H9 (cell line): ENCODE results near the gene ADAM19. TPM values are rescaled to one million over a fixed set of nuclear protein-coding genes. Genes with fewer than 3 reads are reported as not detected.

Experiments
- DNase-seq: peaks from one replicate; pipeline ENCODE4 v3.0.0-alpha.2; 2017
- H2AFZ ChIP-seq: one replicate; pipeline ENCODE4 v1.6.1; 2013; ENCODE audit warnings: mild to moderate bottlenecking, low read length, control low read depth, moderate library complexity
- H2AK5ac ChIP-seq: 2 replicates; pipeline ENCODE4 v1.6.1; 2013; ENCODE audit warnings: low read length, control low read depth, mixed read lengths; ENCODE audit not compliant: insufficient read length
- H2BK120ac ChIP-seq: one replicate; pipeline ENCODE4 v1.6.1; 2013; ENCODE audit warnings: low read depth, mild to moderate bottlenecking, low read length, control low read depth, inconsistent platforms; ENCODE audit not compliant: poor library complexity, severe bottlenecking
- H2BK12ac ChIP-seq: 2 replicates; pipeline ENCODE4 v1.6.1; 2013; ENCODE audit warnings: low read length, control low read depth, mixed read lengths, low read depth; ENCODE audit not compliant: insufficient read length
- H2BK15ac ChIP-seq: 2 replicates; pipeline ENCODE4 v1.6.1; 2013; ENCODE audit warnings: low read depth, low read length, control low read depth
- H2BK20ac ChIP-seq: one replicate; pipeline ENCODE4 v1.6.1; 2013; ENCODE audit warnings: low read depth, mild to moderate bottlenecking, low read length, control low read depth, inconsistent platforms; ENCODE audit not compliant: poor library complexity, severe bottlenecking
- H2BK5ac ChIP-seq: 2 replicates; pipeline ENCODE4 v1.6.1; 2013; ENCODE audit warnings: low read length, control low read depth, mixed read lengths; ENCODE audit not compliant: insufficient read length
- H3K14ac ChIP-seq: 2 replicates; pipeline ENCODE4 v1.6.1; 2013; ENCODE audit warnings: low read length, control low read depth; ENCODE audit not compliant: insufficient read depth
- H3K18ac ChIP-seq: 2 replicates; pipeline ENCODE4 v1.6.1; 2013; ENCODE audit warnings: low read depth, mild to moderate bottlenecking, mixed read lengths, low read length, control low read depth; ENCODE audit not compliant: insufficient read length
- H3K23ac ChIP-seq: 2 replicates; pipeline ENCODE4 v1.6.1; 2013; ENCODE audit warnings: low read length, control low read depth, mixed read lengths, low read depth; ENCODE audit not compliant: insufficient read length
- H3K23me2 ChIP-seq: 2 replicates; pipeline ENCODE4 v1.6.1; 2013; ENCODE audit warnings: low read depth, mild to moderate bottlenecking, mixed read lengths, low read length, control low read depth; ENCODE audit not compliant: insufficient read length, poor library complexity, severe bottlenecking
- H3K27ac ChIP-seq: 2 replicates; pipeline ENCODE4 v1.5.1; 2013; ENCODE audit warnings: low read length, control low read depth, mixed read lengths, low read depth; ENCODE audit not compliant: insufficient read length
- H3K27me3 ChIP-seq: 2 replicates; pipeline ENCODE4 v1.6.1; 2013; ENCODE audit warnings: low read length, control low read depth, inconsistent platforms; ENCODE audit not compliant: insufficient read depth
- H3K4ac ChIP-seq: 2 replicates; pipeline ENCODE4 v1.6.1; 2013; ENCODE audit warnings: low read depth, mild to moderate bottlenecking, control low read depth, inconsistent platforms, low read length, moderate library complexity
- H3K4me1 ChIP-seq: 2 replicates; pipeline ENCODE4 v1.6.1; 2013; ENCODE audit warnings: low read length, control low read depth, inconsistent platforms; ENCODE audit not compliant: insufficient read depth
- H3K4me2 ChIP-seq: 2 replicates; pipeline ENCODE4 v1.6.1; 2013; ENCODE audit warnings: low read length, control low read depth, mixed read lengths; ENCODE audit not compliant: insufficient read length, insufficient read depth
- H3K56ac ChIP-seq: 2 replicates; pipeline ENCODE4 v1.6.1; 2013; ENCODE audit warnings: low read depth, mild to moderate bottlenecking, mixed read lengths, low read length, control low read depth; ENCODE audit not compliant: insufficient read length
- H3K79me1 ChIP-seq: 2 replicates; pipeline ENCODE4 v1.6.1; 2013; ENCODE audit warnings: low read depth, mild to moderate bottlenecking, moderate library complexity, low read length, control low read depth, inconsistent platforms; ENCODE audit not compliant: insufficient read depth, poor library complexity, severe bottlenecking
- H3K79me2 ChIP-seq: 2 replicates; pipeline ENCODE4 v1.6.1; 2013; ENCODE audit warnings: low read length, control low read depth, inconsistent platforms; ENCODE audit not compliant: insufficient read depth
- H3K9ac ChIP-seq: 2 replicates; pipeline ENCODE4 v1.6.1; 2013; ENCODE audit warnings: low read length, control low read depth, mixed read lengths; ENCODE audit not compliant: insufficient read length; ENCODE audit errors: extremely low read depth
- H3K9me3 ChIP-seq: one replicate; pipeline ENCODE4 v1.6.1; 2013; ENCODE audit warnings: low read depth, low read length, inconsistent platforms; ENCODE audit not compliant: control insufficient read depth
- H3T11ph ChIP-seq: one replicate; pipeline ENCODE4 v1.6.1; 2013; ENCODE audit warnings: mild to moderate bottlenecking, low read length, control low read depth, inconsistent platforms
- H4K20me1 ChIP-seq: one replicate; pipeline ENCODE4 v1.6.1; 2013; ENCODE audit not compliant: control insufficient read depth, insufficient read length, insufficient read depth
- H4K5ac ChIP-seq: 2 replicates; pipeline ENCODE4 v1.6.1; 2013; ENCODE audit warnings: low read depth, mild to moderate bottlenecking, mixed read lengths, low read length, control low read depth; ENCODE audit not compliant: insufficient read length
- H4K8ac ChIP-seq: replicated peaks from 2 replicates; pipeline ENCODE4 v1.6.1; 2013; ENCODE audit warnings: low read length, control low read depth, mixed read lengths, low read depth; ENCODE audit not compliant: insufficient read length
- H4K91ac ChIP-seq: 2 replicates; pipeline ENCODE4 v1.6.1; 2013; ENCODE audit warnings: low read depth, mild to moderate bottlenecking, moderate library complexity, mixed read lengths, low read length, control low read depth; ENCODE audit not compliant: insufficient read length
- H3K27ac Mint-ChIP-seq, 3 experiments: 2 replicates in 2 of 3; 3 replicates in 1 of 3; pipeline ENCODE4 v1.8.0; 2020 to 2021; ENCODE audit warnings: mixed read lengths in 3 of 3, mild to moderate bottlenecking in 1 of 3, moderate library complexity in 1 of 3
- H3K27me3 Mint-ChIP-seq: 2 replicates; pipeline ENCODE4 v1.8.0; 2021; ENCODE audit warnings: low read depth, mild to moderate bottlenecking, moderate library complexity, mixed read lengths
- H3K36me3 Mint-ChIP-seq, 3 experiments: 2 replicates in 2 of 3; 3 replicates in 1 of 3; pipeline ENCODE4 v1.8.0; 2020 to 2021; ENCODE audit warnings: low read depth in 3 of 3, mixed read lengths in 3 of 3; ENCODE audit not compliant: insufficient read depth in 1 of 3
- H3K4me1 Mint-ChIP-seq, 2 experiments: 2 replicates each; pipeline ENCODE4 v1.8.0; 2020; ENCODE audit warnings: mixed read lengths in 2 of 2
- H3K4me3 Mint-ChIP-seq, 2 experiments: 2 replicates in 1 of 2; 3 replicates in 1 of 2; pipeline ENCODE4 v1.8.0; 2020 to 2021; ENCODE audit warnings: mild to moderate bottlenecking in 2 of 2, mixed read lengths in 2 of 2, moderate library complexity in 1 of 2
- H3K9me3 Mint-ChIP-seq, 2 experiments: 2 replicates in 1 of 2; 3 replicates in 1 of 2; pipeline ENCODE4 v1.8.0; 2020; ENCODE audit warnings: mild to moderate bottlenecking in 2 of 2, mixed read lengths in 2 of 2, moderate library complexity in 1 of 2
- CTCF ChIP-seq: fragments of 200-600 bp; sonication (generic); conservative IDR thresholded peaks from 3 replicates; pipeline ENCODE4 v1.8.0; 2021; ENCODE audit warnings: antibody characterized with exemption, mild to moderate bottlenecking
- whole genome bisulfite sequencing: extraction: QIAGEN DNeasy Blood & Tissue Kit; methylation state at CpG from one replicate; pipeline ENCODE4 v1.1.7; 2013; ENCODE audit warnings: missing lambda C conversion rate, low lambda C conversion rate, mixed read lengths; ENCODE audit not compliant: insufficient read length; ENCODE audit errors: extremely low coverage; 5-methylcytosine and 5-hydroxymethylcytosine counted together
- total RNA-seq: library from RNA; stranded (reverse); gene quantifications from 2 replicates; pipeline ENCODE4 v1.2.1, GENCODE V29; 2021

ADAM19 gene
- total RNA-seq, 1 experiment from 2014 or later = 9.9 TPM

DNA sequence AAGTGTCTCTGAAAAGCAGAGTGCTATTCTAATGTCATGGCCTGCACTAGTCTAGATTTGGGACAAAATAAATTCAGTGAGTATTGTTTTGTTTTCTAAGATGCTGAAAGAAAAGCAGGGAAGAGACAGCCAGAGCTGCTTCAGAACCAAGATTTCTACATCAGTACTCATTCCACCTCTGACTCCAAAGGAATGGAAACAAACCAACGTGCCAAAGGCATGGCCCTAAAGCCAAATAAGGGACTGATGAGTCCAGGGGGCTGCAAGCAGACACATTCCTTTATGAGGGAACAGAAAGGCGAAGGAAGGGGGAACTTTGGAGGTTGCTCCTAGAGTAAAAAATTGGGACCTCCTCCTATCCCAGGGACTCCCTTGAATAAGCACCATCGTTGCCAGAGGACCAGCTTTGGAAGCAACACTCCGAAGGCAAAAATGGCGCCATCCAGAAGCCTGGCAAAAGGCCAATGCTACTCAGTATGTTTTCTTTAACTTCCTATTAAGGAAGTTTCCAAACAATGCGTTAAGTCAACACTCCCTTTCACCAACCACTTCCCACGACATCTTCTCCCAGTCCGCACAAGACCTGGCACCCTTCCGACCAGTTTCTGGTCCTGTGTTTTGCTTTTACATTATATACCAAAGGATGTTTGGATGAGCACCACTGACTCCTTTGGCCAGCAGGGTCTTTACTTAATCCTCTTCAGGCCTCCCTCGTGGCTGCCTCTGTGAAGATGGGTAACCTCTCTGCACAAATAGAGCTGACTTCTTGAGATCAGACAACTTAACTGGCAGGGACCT is 31.6 kb downstream of the ADAM19 start:
- no peak overlapping the region for H3K4me2 ChIP-seq
- peak overlapping the region in 1 of 3 experiments; percentile 40; a peak in 1 of 7 replicates for H3K27ac Mint-ChIP-seq
- H2AFZ ChIP-seq = no peak overlapping the region
- no peak overlapping the region for H3K14ac ChIP-seq
- no peak overlapping the region for H3K27ac ChIP-seq
- no peak overlapping the region for H3K4ac ChIP-seq
- no peaks in the 10 kb centered on the region for H3K27me3 ChIP-seq
- H3K79me2 ChIP-seq = no peaks in the 10 kb centered on the region
- no peak overlapping the region for H2BK15ac ChIP-seq
- no peak overlapping the region for H3K56ac ChIP-seq
- H3K9me3 Mint-ChIP-seq = no peaks in the 10 kb centered on the region
- no peak overlapping the region for H4K91ac ChIP-seq
- peaks cover 13 to 15% of the 10 kb centered on the region in 2 experiments for H3K4me1 Mint-ChIP-seq
- H2BK5ac ChIP-seq = no peak overlapping the region
- H2BK12ac ChIP-seq = no peak overlapping the region
- H4K5ac ChIP-seq = no peak overlapping the region
- H2BK120ac ChIP-seq = no peak overlapping the region
- H3K9me3 ChIP-seq = no peaks in the 10 kb centered on the region
- H3K23ac ChIP-seq = no peak overlapping the region
- H3K9ac ChIP-seq = no peak overlapping the region
- no peak for TF ChIP-seq CTCF
- no peaks in the 10 kb centered on the region for H3K27me3 Mint-ChIP-seq
- H3K4me3 Mint-ChIP-seq = no peak overlapping the region
- WGBS = no CpG with 5 or more reads among the region's 10 CpGs
- no peaks in the 10 kb centered on the region for H4K20me1 ChIP-seq
- H3K79me1 ChIP-seq = no peaks in the 10 kb centered on the region
- H2AK5ac ChIP-seq = no peak overlapping the region
- no peaks in the 10 kb centered on the region for H3K23me2 ChIP-seq
- no peak overlapping the region for H3K18ac ChIP-seq
- no peak for DNase-seq
- peaks cover 3% of the 10 kb centered on the region; the same call in 1 of the 2 replicates for H3K4me1 ChIP-seq
- no peak overlapping the region for H2BK20ac ChIP-seq
- no peak overlapping the region for H4K8ac ChIP-seq
- H3T11ph ChIP-seq = no peak overlapping the region
- peaks cover 0 to 2% (median 2%) of the 10 kb centered on the region in 3 experiments; a peak in 4 of 7 replicates for H3K36me3 Mint-ChIP-seq
